ENCODE measurements around the gene LRMDA. TPM values are rescaled to one million over a fixed set of nuclear protein-coding genes. Genes with fewer than 3 reads are reported as not detected.

Gene LRMDA
- total and polyA plus RNA-seq, 2 of the 8 experiments (the other 6 are each of a cell fraction or from before 2014, with no cell fraction given): 0.86 to 2.8 TPM

- Histone ChIP-seq H3K79me2 (ENCODE audit: control insufficient read depth in 1 of 2, insufficient read depth in 2 of 2, low read length in 2 of 2) (no peaks in the 10 kb centered on the region), H3K9ac (replicated peaks in 1 of 4; ENCODE audit: extremely low read depth in 1 of 4, low read depth in 3 of 4, low read length in 3 of 4) (no peak overlapping the region), H2AK5ac (ENCODE audit: low read depth, low read length) (no peak overlapping the region), H2BK20ac (ENCODE audit: low read length) (no peak overlapping the region), H4K8ac (ENCODE audit: extremely low read depth, insufficient read depth, low read length) (no peak overlapping the region), H3K4me3 (ENCODE audit: extremely low read depth in 1 of 4, insufficient read depth in 2 of 4, low read depth in 3 of 4, low read length in 4 of 4) (no peak overlapping the region), H3K27ac (ENCODE audit: low read depth, low read length) (no peak overlapping the region), H3K14ac (ENCODE audit: insufficient read length) (no peak overlapping the region), H2BK12ac (ENCODE audit: low read depth, low read length) (no peak overlapping the region), H4K5ac (ENCODE audit: insufficient read length, low read depth, low read length) (no peak overlapping the region), H3K9me3 (ENCODE audit: insufficient read depth in 2 of 2, low read depth in 1 of 2, low read length in 1 of 2) (no peaks in the 10 kb centered on the region), H2BK5ac (ENCODE audit: low read depth, low read length) (no peak overlapping the region), H3K79me1 (ENCODE audit: low read depth, low read length) (no peaks in the 10 kb centered on the region), H3K27me3 (replicated peaks in 1 of 4; ENCODE audit: control insufficient read depth in 3 of 4, extremely low read depth in 1 of 4, insufficient read depth in 3 of 4, low read length in 3 of 4) (peaks cover 0 to 6% (median 0%) of the 10 kb centered on the region in 4 experiments; a peak in 2 of 7 replicates), H3K23ac (ENCODE audit: insufficient read length) (no peak overlapping the region), H3K23me2 (ENCODE audit: low read depth, low read length) (no peaks in the 10 kb centered on the region), H2BK120ac (replicated peaks; ENCODE audit: low read depth, low read length) (no peak overlapping the region), H3K4me1 (replicated peaks in 1 of 4; ENCODE audit: control insufficient read depth in 3 of 4, insufficient read depth in 4 of 4, low read length in 3 of 4) (peaks cover 0 to 13% (median 3%) of the 10 kb centered on the region in 4 experiments; a peak in 3 of 7 replicates), H3K4me2 (ENCODE audit: insufficient read depth in 1 of 2, low read depth in 2 of 2, low read length in 2 of 2) (no peak overlapping the region), H4K20me1 (replicated peaks in 1 of 2; ENCODE audit: control insufficient read depth in 1 of 2, insufficient read depth in 2 of 2, low read length in 2 of 2) (no peaks in the 10 kb centered on the region), H4K91ac (replicated peaks; ENCODE audit: insufficient read length, low read length) (no peak overlapping the region), H3K18ac (ENCODE audit: extremely low read depth, low read length) (no peak overlapping the region), H3K36me3 (ENCODE audit: control insufficient read depth in 2 of 4, insufficient read depth in 4 of 4, low read length in 3 of 4) (no peaks in the 10 kb centered on the region), H3K56ac (replicated peaks; ENCODE audit: insufficient read length, low read depth, low read length) (no peak overlapping the region), H2AFZ (ENCODE audit: low read length) (no peak overlapping the region), H3K4ac (replicated peaks; ENCODE audit: insufficient read length, low read depth, low read length) (no peak overlapping the region), H2BK15ac (ENCODE audit: low read length) (no peak overlapping the region)
- DNase-seq (ENCODE audit: low read depth in 1 of 2, low spot score in 2 of 2): no peak
- 92% methylated on average over 3 of the region's 4 CpGs; no CpG with 5 or more reads in 1 of the 2 experiments for WGBS, 2 experiments (ENCODE audit: extremely low coverage in 1 of 2, insufficient coverage in 1 of 2, insufficient read length in 1 of 2, insufficient replicate concordance in 2 of 2, low coverage in 1 of 2, low lambda C conversion rate in 2 of 2, missing lambda C conversion rate in 1 of 2)
- no peak for FAIRE-seq
- ChIA-PET POLR2A (ENCODE audit: partially characterized antibody) (no interaction called here), CTCF (ENCODE audit: partially characterized antibody) (interaction anchor here (0.7 to 2.0 kb wide), 5 partner anchors 197 to 688 kb away, joined by 3 to 5 read pairs (median 3); no protein-coding TSS in a partner anchor)
- no peak for TF ChIP-seq SAP30 (IDR thresholded peaks at IDR 0.05; ENCODE audit: insufficient read depth, insufficient replicate concordance, low read length)
- no peak for TF ChIP-seq PHF8 (conservative IDR thresholded peaks at IDR 0.05; ENCODE audit: low read depth, low read length)
- TF ChIP-seq E2F6 (IDR thresholded peaks at IDR 0.05): no peak
- TF ChIP-seq NRF1 (IDR thresholded peaks at IDR 0.05; ENCODE audit: low read depth, low read length): no peak
- TF ChIP-seq CREB1 (IDR thresholded peaks at IDR 0.05): no peak
- no peak for TF ChIP-seq CHD1 (IDR thresholded peaks at IDR 0.05; ENCODE audit: low read depth, low read length)
Observed at GRCh38 chr10:76299501-76299900, 868.1 kb downstream of the LRMDA start.
